IMR-90 (cell line): ENCODE measurements around the gene NIPAL3. TPM values are rescaled to one million over a fixed set of nuclear protein-coding genes. Genes with fewer than 3 reads are reported as not detected.

ENCODE experiments used
- ATAC-seq: fragments of 200-7000 bp; cut with Tn5 transposase; 2 replicates; pipeline ENCODE4 v1.9.1; 2020; ENCODE audit warnings: low read depth, mild to moderate bottlenecking, moderate library complexity
- BruUV-seq: library from RNA; stranded (reverse); fragments of 400-500 nt; replicated peaks from 2 replicates; lab custom pipeline; 2021; lab: Mats Ljungman, UMichigan
- CTCF ChIA-PET: fragments of 300-600 bp; formaldehyde crosslinking; extraction: SDS; loops from one replicate; lab custom pipeline; 2021; ENCODE audit warnings: antibody characterized with exemption; lab: Yijun Ruan, JAX
- POLR2A ChIA-PET: fragments of 300-600 bp; sonication (Branson Sonifier 250); formaldehyde crosslinking; loops from one replicate; lab custom pipeline; 2022; ENCODE audit warnings: antibody characterized with exemption; ENCODE audit not compliant: unreplicated experiment; lab: Charles Lee
- DNase-seq: peaks from one replicate; pipeline ENCODE4 v3.0.0; 2013
- H2AFZ ChIP-seq: replicated peaks from 2 replicates; pipeline ENCODE3; 2013; ENCODE audit warnings: low read length, mild to moderate bottlenecking; ENCODE audit not compliant: poor library complexity
- H2AK5ac ChIP-seq: 2 replicates; pipeline ENCODE4 v1.6.1; 2013; ENCODE audit warnings: low read depth, low read length, inconsistent platforms
- H2AK9ac ChIP-seq: replicated peaks from 2 replicates; pipeline ENCODE3; 2013; ENCODE audit warnings: mild to moderate bottlenecking, low read depth, low read length, moderate library complexity; ENCODE audit not compliant: poor library complexity
- H2BK120ac ChIP-seq: 2 replicates; pipeline ENCODE4 v1.6.1; 2013; ENCODE audit warnings: low read depth, low read length, inconsistent platforms
- H2BK15ac ChIP-seq: 3 replicates; pipeline ENCODE4 v1.6.1; 2013; ENCODE audit warnings: low read depth, low read length, inconsistent platforms
- H2BK20ac ChIP-seq: 2 replicates; pipeline ENCODE4 v1.6.1; 2013; ENCODE audit warnings: low read depth, mild to moderate bottlenecking, inconsistent platforms, low read length, moderate library complexity
- H2BK5ac ChIP-seq: 2 replicates; pipeline ENCODE4 v1.6.1; 2013; ENCODE audit warnings: mild to moderate bottlenecking, low read depth, low read length, inconsistent platforms; ENCODE audit not compliant: poor library complexity, severe bottlenecking
- H3K14ac ChIP-seq: replicated peaks from 2 replicates; pipeline ENCODE4 v1.6.1; 2013; ENCODE audit warnings: low read depth, low read length, inconsistent platforms
- H3K18ac ChIP-seq: 2 replicates; pipeline ENCODE4 v1.6.1; 2013; ENCODE audit warnings: low read depth, low read length, control low read depth
- H3K23ac ChIP-seq: 2 replicates; pipeline ENCODE4 v1.6.1; 2013; ENCODE audit warnings: low read depth, low read length, inconsistent platforms
- H3K27ac ChIP-seq: 2 replicates; pipeline ENCODE4 v1.5.1; 2013; ENCODE audit warnings: mild to moderate bottlenecking, control low read depth, low read length; ENCODE audit not compliant: insufficient read depth
- H3K27me3 ChIP-seq: 2 replicates; pipeline ENCODE4 v1.6.1; 2013; ENCODE audit warnings: low read length; ENCODE audit not compliant: control insufficient read depth, insufficient read depth
- H3K36me3 ChIP-seq: 2 replicates; pipeline ENCODE4 v1.6.1; 2013; ENCODE audit warnings: low read length, mixed read lengths; ENCODE audit not compliant: control insufficient read depth, insufficient read depth
- H3K4ac ChIP-seq: 2 replicates; pipeline ENCODE4 v1.6.1; 2013; ENCODE audit warnings: low read depth, low read length, inconsistent platforms
- H3K4me1 ChIP-seq: 2 replicates; pipeline ENCODE4 v1.6.1; 2013; ENCODE audit warnings: low read length, mixed read lengths; ENCODE audit not compliant: control insufficient read depth, insufficient read depth
- H3K4me2 ChIP-seq: 2 replicates; pipeline ENCODE4 v1.6.1; 2013; ENCODE audit warnings: low read depth, mild to moderate bottlenecking, control low read depth, low read length, moderate library complexity
- H3K4me3 ChIP-seq: 2 replicates; pipeline ENCODE4 v1.5.1; 2013; ENCODE audit warnings: low read depth, mild to moderate bottlenecking, control low read depth, low read length, moderate library complexity; ENCODE audit not compliant: insufficient read depth
- H3K56ac ChIP-seq: 2 replicates; pipeline ENCODE4 v1.6.1; 2013; ENCODE audit warnings: low read length, inconsistent platforms; ENCODE audit not compliant: insufficient read depth; ENCODE audit errors: extremely low read depth
- H3K79me1 ChIP-seq, 2 experiments: 2 replicates each; pipeline ENCODE4 v1.6.1; 2013; ENCODE audit warnings: low read length in 2 of 2, inconsistent platforms in 1 of 2, low read depth in 1 of 2
- H3K9ac ChIP-seq: 2 replicates; pipeline ENCODE4 v1.6.1; 2013; ENCODE audit warnings: low read depth, low read length, control low read depth
- H3K9me1 ChIP-seq: 2 replicates; pipeline ENCODE4 v1.6.1; 2013; ENCODE audit warnings: low read length, inconsistent platforms; ENCODE audit not compliant: insufficient read depth
- H3K9me3 ChIP-seq: 2 replicates; pipeline ENCODE4 v1.6.1; 2013; ENCODE audit warnings: low read length; ENCODE audit not compliant: control insufficient read depth, insufficient read depth
- H4K20me1 ChIP-seq: 2 replicates; pipeline ENCODE4 v1.6.1; 2013; ENCODE audit warnings: low read length, inconsistent platforms; ENCODE audit not compliant: insufficient read depth
- H4K5ac ChIP-seq: 2 replicates; pipeline ENCODE4 v1.6.1; 2013; ENCODE audit warnings: mild to moderate bottlenecking, low read depth, low read length, control low read depth
- H4K8ac ChIP-seq, 2 experiments: 2 replicates each; pipeline ENCODE4 v1.6.1; 2013; ENCODE audit warnings: low read depth in 2 of 2, low read length in 2 of 2, control low read depth in 1 of 2, inconsistent platforms in 1 of 2
- H4K91ac ChIP-seq: 2 replicates; pipeline ENCODE4 v1.6.1; 2013; ENCODE audit warnings: low read depth, low read length, inconsistent platforms; ENCODE audit not compliant: insufficient read depth
- ELK1 ChIP-seq: fragments of 150-350 bp; IDR thresholded peaks from 2 replicates; pipeline ENCODE4 v1.6.1; 2016; ENCODE audit warnings: low read depth, mild to moderate bottlenecking, low read length, moderate library complexity, borderline replicate concordance
- FOS ChIP-seq: fragments of 150-350 bp; IDR thresholded peaks from 2 replicates; pipeline ENCODE4 v1.6.1; 2016; ENCODE audit warnings: low read depth, low read length
- MAFK ChIP-seq: IDR thresholded peaks from 2 replicates; pipeline ENCODE4 v1.6.1; 2012; ENCODE audit warnings: low read depth, low read length, improper control_type of control experiment
- NFE2L2 ChIP-seq: fragments of 150-350 bp; IDR thresholded peaks from 2 replicates; pipeline ENCODE4 v1.6.1; 2016; ENCODE audit warnings: low read depth, mild to moderate bottlenecking, low read length
- WGBS, 2 experiments: methylation state at CpG; one replicate each; pipeline versions ENCODE4 v1.1.5 to v1.1.7; 2013; ENCODE audit warnings: missing lambda C conversion rate in 2 of 2; ENCODE audit not compliant: insufficient read length in 1 of 2; ENCODE audit errors: extremely low coverage in 2 of 2; 5-methylcytosine and 5-hydroxymethylcytosine counted together
- dilution Hi-C: fragments of 300-500 bp; cut with HindIII; formaldehyde crosslinking; loops from one replicate; pipeline ENCODE4 v1.14.3; 2018; ENCODE audit warnings: low sequenced_read_pairs; ENCODE audit not compliant: unreplicated experiment
- in situ Hi-C: fragments of 300-500 bp; cut with MboI; formaldehyde crosslinking; loops from 3 replicates; pipeline ENCODE4 v1.14.3; 2019; ENCODE audit warnings: low sequenced_read_pairs, inconsistent platforms, mixed read lengths
- intact Hi-C: fragments of 100-400 bp; cut with micrococcal nuclease; formaldehyde crosslinking; loops from 2 replicates; pipeline ENCODE4 v1.10.0; 2022
- polyA plus RNA-seq, 3 experiments: library from polyadenylated mRNA; depleted of rRNA; stranded (reverse); fragments of >200 nt; gene quantifications; 2 replicates each; pipeline ENCODE4 v1.2.3, GENCODE V29; 2012; ENCODE audit warnings: low replicate concordance in 1 of 3
- total RNA-seq: library from RNA; depleted of rRNA; stranded (reverse); fragments of >200 nt; gene quantifications from 2 replicates; pipeline ENCODE4 v1.2.3, GENCODE V29; 2012

The NIPAL3 gene
- total and polyA plus RNA-seq, 2 of the 4 experiments (the other 2 are of a cell fraction): 55.0 to 123 TPM

DNA sequence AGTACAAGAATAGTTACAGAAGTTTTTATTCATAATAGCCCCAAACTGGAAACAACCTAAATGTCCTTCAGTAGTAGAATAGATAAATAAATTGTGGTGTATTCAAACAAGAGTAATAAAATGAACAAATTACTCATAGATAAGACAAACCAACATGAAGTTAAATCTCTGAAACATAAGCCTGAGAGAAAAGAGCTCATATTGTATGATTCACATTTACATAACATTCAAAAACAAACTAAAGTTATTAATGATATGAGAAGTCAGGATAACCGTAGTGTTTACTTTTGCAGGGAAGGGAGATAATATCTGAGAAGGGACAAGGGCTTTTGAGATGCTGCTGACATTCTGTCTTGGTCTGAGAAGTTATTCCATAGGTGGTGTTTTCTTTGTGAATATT is 15.5 kb upstream of the NIPAL3 start:
- Histone ChIP-seq H3K9ac (no peak overlapping the region), H3K36me3 (no peaks in the 10 kb centered on the region), H3K4me2 (no peak overlapping the region), H2BK20ac (no peak overlapping the region), H2AK9ac (no peak overlapping the region), H3K4ac (no peak overlapping the region), H3K56ac (no peak overlapping the region), H3K4me3 (no peak overlapping the region), H2BK15ac (no peak overlapping the region), H3K27me3 (no peaks in the 10 kb centered on the region), H4K5ac (no peak overlapping the region), H2AK5ac (no peak overlapping the region), H2BK5ac (no peak overlapping the region), H4K8ac (no peak overlapping the region), H3K27ac (no peak overlapping the region), H3K14ac (no peak overlapping the region), H2BK120ac (no peak overlapping the region), H3K9me1 (peaks cover 8% of the 10 kb centered on the region; the same call in 1 of the 2 replicates), H2AFZ (no peak overlapping the region), H3K79me1 (peaks cover 0 to 11% of the 10 kb centered on the region in 2 experiments; a peak in 2 of 4 replicates), H3K4me1 (peaks cover 6% of the 10 kb centered on the region; the same call in 1 of the 2 replicates), H3K18ac (no peak overlapping the region), H3K9me3 (no peaks in the 10 kb centered on the region), H4K91ac (no peak overlapping the region), H3K23ac (no peak overlapping the region), H4K20me1 (no peaks in the 10 kb centered on the region)
- in situ Hi-C loops (no loop called here), intact Hi-C loops (no loop called here), dilution Hi-C loops (no loop called here)
- peak; percentile 73 for DNase-seq
- no peak for TF ChIP-seq MAFK
- 0 out of 2 replicates have a peak, but pooled peaks have one; percentile 11 for TF ChIP-seq FOS
- TF ChIP-seq ELK1: no peak
- no peak for TF ChIP-seq NFE2L2
- WGBS, 2 experiments: no CpG with 5 or more reads among the region's 1 CpG
- POLR2A ChIA-PET: no interaction called here
- no TSS peak for BruUV-seq
- CTCF ChIA-PET: interaction anchor here (0.5 to 2.7 kb wide), 3 partner anchors 9 to 26 kb away, joined by 4 to 8 read pairs (median 5); partner anchors contain the start of gene NIPAL3
- ATAC-seq: peak; percentile 79
